Neuron (in vitro differentiated cells): ENCODE results near the gene KCNN1.
A peak's percentile ranks its signal among the peaks of the same experiment; 100 is the strongest.
"Not testable (repeated sequence)": the region's sequence is repeated elsewhere in the genome, so short reads cannot be mapped to it uniquely, and the experiment has no call there.

Source experiments
- H2AFZ ChIP-seq: one replicate; pipeline ENCODE4 v1.6.1; 2013; ENCODE audit warnings: low read depth, mild to moderate bottlenecking, inconsistent platforms, low read length, moderate library complexity
- H3K27me3 ChIP-seq: one replicate; pipeline ENCODE4 v1.6.1; 2013; ENCODE audit warnings: low read length; ENCODE audit not compliant: insufficient read depth
- H3K36me3 ChIP-seq: one replicate; pipeline ENCODE4 v1.6.1; 2013; ENCODE audit warnings: low read length; ENCODE audit not compliant: insufficient read depth
- H3K4me1 ChIP-seq: one replicate; pipeline ENCODE4 v1.6.1; 2013; ENCODE audit warnings: low read length; ENCODE audit not compliant: insufficient read depth
- H3K4me3 ChIP-seq: 2 replicates; pipeline ENCODE4 v1.5.1; 2013; ENCODE audit warnings: mild to moderate bottlenecking, low read length, moderate library complexity
- H3K9me3 ChIP-seq: one replicate; pipeline ENCODE4 v1.6.1; 2013; ENCODE audit warnings: low read length

The KCNN1 gene

DNA sequence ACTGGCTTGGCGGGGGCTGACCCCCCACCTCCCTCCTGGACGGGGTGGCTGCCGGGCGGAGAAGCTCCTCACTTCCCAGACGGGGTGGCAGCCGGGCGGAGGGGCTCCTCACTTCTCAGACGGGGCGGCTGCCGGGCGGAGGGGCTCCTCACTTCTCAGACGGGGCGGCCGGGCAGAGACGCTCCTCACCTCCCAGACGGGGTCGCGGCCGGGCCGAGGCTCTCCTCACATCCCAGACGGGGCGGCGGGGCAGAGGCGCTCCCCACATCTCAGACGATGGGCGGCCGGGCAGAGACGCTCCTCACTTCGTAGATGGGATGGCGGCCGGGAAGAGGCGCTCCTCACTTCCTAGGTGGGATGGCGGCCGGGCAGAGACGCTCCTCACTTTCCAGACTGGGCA is 38.8 kb downstream of the KCNN1 start:
- not testable (repeated sequence) for H3K4me3 ChIP-seq, H2AFZ ChIP-seq, H3K36me3 ChIP-seq, H3K9me3 ChIP-seq, H3K4me1 ChIP-seq
- peaks cover 18% of the 10 kb centered on the region for H3K27me3 ChIP-seq

DNA sequence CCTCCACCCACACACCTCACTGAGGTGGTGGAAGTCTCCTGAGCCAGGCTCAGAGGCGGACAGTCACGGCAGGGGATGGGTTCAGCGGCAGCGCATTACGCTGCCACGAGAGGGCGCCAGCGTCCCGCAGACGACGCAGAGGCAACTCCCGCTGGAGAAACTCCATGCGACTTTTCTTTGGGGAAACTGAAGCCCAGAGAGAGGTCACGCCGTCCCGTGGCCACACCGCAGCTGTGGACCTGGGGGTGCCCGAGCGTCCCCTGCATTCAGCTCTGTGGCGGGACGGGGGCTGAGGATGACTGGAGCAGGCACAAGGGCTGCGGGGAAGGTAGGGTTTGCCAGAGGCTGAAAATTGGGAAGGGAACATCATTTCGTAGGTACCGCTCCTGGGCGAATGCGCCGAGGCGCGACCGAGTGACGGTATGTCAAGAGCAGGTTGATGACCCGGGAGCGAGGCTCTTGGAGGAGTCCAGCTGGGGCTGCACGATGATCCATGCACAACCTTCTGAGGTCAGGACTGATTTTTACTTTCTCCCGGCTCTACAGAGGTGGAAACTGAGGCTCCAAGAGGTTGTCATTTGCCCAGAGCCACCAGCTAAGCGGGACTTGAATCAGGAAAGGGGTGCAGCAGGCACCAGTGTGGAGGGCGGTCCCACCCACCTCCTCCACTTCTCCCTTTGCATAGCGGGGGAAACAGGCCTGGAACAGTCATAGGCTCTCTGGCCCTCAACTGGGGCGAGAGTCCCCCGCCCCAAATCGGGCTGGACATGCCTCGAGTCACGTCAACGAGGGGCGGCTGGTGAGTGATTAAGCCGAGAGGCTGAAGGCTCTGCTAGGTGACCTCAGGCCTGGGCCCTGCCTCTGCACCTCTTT is 40.4 kb downstream of the KCNN1 start:
- Histone ChIP-seq H3K4me3 (peak overlapping the region; percentile 10), H3K36me3 (no peaks in the 10 kb centered on the region), H3K4me1 (peaks cover 6% of the 10 kb centered on the region), H2AFZ (peak overlapping the region; percentile 27), H3K9me3 (no peaks in the 10 kb centered on the region), H3K27me3 (peaks cover 3% of the 10 kb centered on the region)

DNA sequence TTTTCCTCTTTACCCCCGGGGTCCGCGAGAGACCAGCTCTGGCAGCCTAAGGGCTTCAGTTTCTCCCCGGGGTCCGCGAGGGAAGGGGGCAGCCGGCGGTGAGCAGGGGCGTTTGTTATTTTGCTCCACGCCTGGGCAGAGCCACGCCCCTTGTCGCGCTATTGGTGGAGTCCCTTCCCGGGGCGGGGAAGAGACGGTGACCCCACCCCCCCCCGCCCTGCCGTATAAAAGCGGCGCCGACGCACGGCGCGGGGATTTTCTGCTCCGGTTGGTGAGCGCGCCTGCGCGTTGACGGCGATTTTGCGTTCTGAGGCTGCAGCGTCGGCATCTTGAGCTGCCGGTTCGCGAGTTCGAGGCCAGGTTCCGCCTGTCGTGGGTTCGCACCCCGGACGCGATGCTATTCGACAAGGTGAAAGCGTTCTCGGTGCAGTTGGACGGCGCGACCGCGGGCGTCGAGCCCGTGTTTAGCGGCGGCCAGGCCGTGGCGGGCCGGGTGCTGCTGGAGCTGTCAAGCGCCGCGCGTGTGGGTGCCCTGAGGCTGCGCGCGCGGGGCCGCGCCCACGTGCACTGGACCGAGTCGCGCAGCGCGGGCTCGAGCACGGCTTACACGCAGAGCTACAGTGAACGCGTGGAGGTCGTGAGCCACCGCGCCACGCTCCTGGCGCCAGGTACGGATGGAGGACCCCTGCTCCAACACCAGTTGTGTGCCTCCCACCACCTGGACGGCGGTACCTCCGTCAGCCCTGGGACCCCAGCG is 41.2 kb downstream of the KCNN1 start, which contains the start of gene ARRDC2:
Gene ARRDC2, plus strand, starts transcription at position 254 of the 757 bp plus-strand sequence. Its CDS starts 141 bp downstream, at position 395.
- Histone ChIP-seq H3K27me3 (no peaks in the 10 kb centered on the region), H3K36me3 (no peaks in the 10 kb centered on the region), H3K4me1 (peaks cover 11% of the 10 kb centered on the region), H2AFZ (peak within 1 kb of the TSS; percentile 27), H3K4me3 (peak within 1 kb of the TSS; percentile 19), H3K9me3 (no peaks in the 10 kb centered on the region)

DNA sequence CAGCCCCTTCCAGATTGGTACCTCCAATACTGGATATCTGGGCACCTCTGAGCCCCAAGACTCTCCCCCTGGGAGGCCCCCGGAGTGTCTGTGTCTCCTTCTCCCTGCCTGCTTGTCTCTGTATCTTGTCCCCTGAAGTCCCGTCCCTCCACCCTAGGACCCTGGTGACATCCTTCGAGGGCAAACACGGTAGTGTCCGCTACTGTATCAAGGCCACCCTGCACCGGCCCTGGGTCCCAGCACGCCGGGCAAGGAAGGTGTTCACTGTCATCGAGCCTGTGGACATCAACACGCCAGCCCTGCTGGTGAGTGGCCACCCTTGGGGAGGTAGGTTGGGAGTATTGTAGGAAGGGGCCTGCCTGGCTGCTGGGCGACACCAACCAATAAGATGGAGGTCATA is 41.9 kb downstream of the KCNN1 start:
- H2AFZ ChIP-seq = no peak overlapping the region
- no peaks in the 10 kb centered on the region for H3K36me3 ChIP-seq
- H3K4me1 ChIP-seq = peaks cover 19% of the 10 kb centered on the region
- no peak overlapping the region for H3K4me3 ChIP-seq
- H3K27me3 ChIP-seq = no peaks in the 10 kb centered on the region
- H3K9me3 ChIP-seq = no peaks in the 10 kb centered on the region

DNA sequence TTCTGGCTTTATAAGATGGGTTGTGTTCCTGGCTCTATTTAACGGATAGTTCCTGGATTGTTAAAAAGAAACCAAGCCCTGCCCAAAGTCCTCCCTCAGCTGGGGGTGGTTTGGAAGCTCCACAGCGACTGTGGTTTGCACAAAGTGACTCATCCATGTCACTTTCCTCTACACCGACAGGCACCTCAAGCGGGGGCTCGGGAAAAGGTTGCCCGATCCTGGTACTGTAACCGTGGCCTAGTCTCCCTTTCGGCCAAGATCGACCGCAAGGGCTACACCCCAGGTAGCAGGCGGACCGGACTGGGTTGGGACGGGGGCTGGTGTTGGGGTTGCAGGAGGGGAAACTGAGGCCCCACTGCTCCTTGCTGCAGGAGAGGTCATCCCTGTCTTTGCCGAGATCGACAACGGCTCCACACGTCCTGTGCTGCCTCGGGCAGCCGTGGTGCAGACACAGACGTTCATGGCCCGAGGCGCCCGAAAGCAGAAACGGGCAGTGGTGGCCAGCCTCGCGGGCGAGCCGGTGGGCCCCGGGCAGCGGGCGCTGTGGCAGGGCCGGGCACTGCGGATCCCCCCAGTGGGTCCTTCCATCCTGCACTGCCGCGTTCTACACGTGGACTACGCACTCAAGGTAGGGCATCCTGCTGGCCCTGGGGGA is 42.6 kb downstream of the KCNN1 start:
- no peaks in the 10 kb centered on the region for H3K9me3 ChIP-seq
- H2AFZ ChIP-seq = no peak overlapping the region
- no peaks in the 10 kb centered on the region for H3K27me3 ChIP-seq
- no peak overlapping the region for H3K4me3 ChIP-seq
- peaks cover 24% of the 10 kb centered on the region for H3K4me1 ChIP-seq
- H3K36me3 ChIP-seq = no peaks in the 10 kb centered on the region

DNA sequence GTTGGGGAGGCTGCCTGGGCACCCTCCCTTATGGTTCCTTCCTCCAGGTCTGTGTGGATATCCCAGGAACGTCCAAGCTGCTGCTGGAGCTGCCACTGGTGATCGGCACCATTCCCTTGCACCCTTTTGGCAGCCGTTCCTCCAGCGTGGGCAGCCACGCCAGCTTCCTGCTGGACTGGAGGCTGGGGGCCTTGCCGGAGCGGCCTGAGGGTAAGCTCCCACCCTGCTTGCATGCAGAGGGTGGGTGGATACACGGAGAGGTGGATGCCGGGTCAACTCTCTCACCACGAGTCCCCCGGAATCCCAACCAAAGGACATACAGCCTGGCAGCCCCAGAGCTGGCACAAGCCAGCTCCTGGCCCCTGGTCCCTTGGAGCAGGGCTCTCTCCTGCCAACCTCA is 43.2 kb downstream of the KCNN1 start:
- H3K36me3 ChIP-seq = no peaks in the 10 kb centered on the region
- H2AFZ ChIP-seq = no peak overlapping the region
- H3K27me3 ChIP-seq = no peaks in the 10 kb centered on the region
- H3K4me3 ChIP-seq = no peak overlapping the region
- peaks cover 24% of the 10 kb centered on the region for H3K4me1 ChIP-seq
- H3K9me3 ChIP-seq = no peaks in the 10 kb centered on the region

DNA sequence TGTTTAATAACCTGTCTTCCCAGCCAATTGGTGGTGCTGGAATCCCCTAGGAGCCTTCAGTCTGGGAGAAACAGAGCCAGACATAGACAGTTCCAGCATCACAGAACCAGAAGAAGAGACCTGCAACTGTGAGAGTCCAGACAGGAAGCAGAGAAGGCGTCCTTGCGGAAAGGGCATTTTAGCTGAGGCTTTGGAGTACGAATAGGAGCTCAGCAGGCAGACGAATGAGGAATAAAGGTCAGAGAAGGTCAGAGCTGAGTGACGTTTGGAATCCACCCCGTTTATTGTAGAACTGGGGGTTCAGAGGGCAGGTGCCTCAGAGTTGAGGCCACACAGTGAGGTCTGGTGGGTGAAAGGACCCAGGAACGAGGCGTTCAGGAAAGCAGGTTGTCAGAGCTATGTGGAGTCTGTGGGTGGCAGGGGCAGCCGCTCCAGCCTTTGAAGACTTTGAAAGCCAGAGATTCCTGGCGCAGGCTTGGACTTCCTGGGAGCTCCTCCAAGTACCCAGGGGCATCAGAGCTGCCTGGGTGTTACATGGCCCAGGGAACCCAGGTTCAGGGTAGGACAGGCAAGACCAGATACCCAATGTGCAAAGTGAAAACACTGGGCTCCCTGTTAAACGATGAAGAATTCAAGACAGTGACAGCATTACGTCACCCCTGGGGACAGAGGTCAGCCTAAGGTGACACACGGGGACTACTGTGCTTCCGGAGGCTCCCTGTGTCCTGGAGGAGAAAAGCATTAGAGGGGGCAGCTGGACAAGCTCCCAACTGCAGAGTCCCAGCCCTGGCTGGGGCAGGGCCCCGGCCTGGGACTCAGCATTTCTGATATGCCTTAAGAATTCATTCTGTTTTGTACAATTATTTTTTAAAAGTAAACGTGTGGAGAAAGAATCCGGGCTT is 46.6 kb downstream of the KCNN1 start:
- Histone ChIP-seq H3K36me3 (no peaks in the 10 kb centered on the region), H3K9me3 (no peaks in the 10 kb centered on the region), H3K27me3 (no peaks in the 10 kb centered on the region), H2AFZ (no peak overlapping the region), H3K4me1 (peaks cover 18% of the 10 kb centered on the region), H3K4me3 (no peak overlapping the region)

DNA sequence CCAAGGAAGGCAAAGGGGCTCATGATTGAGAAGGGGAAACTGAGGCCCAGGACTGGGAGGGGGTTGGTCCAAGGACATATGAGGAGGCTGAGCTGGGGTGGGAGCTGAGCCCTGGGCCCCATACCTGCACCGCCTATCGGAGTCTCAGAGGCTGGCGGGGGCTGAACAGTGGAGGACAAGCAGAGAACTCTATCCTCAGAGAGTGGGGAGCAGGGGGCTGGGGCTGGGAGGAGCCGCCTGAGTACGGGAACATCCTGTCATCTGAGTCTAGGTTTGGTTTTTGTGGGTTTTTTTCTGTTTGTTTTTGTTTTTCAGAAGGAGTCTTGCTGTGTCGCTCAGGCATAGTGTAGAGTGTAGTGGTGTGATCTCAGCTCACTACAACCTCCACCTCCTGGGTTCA is 47.3 kb downstream of the KCNN1 start:
- H2AFZ ChIP-seq = no peak overlapping the region
- no peaks in the 10 kb centered on the region for H3K27me3 ChIP-seq
- no peak overlapping the region for H3K4me3 ChIP-seq
- H3K36me3 ChIP-seq = no peaks in the 10 kb centered on the region
- peaks cover 18% of the 10 kb centered on the region for H3K4me1 ChIP-seq
- H3K9me3 ChIP-seq = no peaks in the 10 kb centered on the region

DNA sequence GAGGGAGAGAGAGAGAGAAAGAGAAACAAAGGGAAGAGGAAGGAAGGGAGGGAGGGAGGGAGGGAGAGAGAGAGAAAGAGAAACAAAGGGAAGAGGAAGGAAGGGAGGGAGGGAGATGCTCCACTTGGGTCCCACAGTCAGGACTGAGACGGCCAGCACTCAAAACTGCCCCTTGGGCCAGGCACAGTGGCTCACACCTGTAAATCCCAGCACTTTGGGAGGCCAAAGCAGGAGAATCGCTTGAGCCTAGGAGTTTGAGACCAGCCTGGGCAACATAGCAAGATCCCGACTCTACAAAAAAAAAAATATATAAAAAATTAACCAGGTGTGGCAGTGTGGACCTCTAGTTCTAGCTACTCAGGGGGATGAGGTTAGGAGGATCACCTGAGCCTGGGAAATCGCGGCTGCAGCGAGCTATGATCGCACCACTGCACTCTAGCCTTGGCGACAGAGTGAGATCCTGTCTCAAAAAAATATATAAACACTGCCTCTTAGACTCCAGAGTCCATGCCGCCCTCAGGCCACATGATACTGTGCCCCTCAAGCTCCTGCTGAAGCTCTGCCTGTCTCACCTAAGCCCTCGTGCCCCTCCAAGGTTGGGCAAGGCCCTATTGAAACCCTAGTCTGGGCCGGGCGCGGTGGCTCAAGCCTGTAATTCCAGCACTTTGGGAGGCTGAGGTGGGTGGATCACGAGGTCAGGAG is 49.5 kb downstream of the KCNN1 start:
- Histone ChIP-seq H3K4me1 (peaks cover 18% of the 10 kb centered on the region), H3K27me3 (no peaks in the 10 kb centered on the region), H3K36me3 (no peaks in the 10 kb centered on the region), H2AFZ (no peak overlapping the region), H3K9me3 (no peaks in the 10 kb centered on the region), H3K4me3 (no peak overlapping the region)

DNA sequence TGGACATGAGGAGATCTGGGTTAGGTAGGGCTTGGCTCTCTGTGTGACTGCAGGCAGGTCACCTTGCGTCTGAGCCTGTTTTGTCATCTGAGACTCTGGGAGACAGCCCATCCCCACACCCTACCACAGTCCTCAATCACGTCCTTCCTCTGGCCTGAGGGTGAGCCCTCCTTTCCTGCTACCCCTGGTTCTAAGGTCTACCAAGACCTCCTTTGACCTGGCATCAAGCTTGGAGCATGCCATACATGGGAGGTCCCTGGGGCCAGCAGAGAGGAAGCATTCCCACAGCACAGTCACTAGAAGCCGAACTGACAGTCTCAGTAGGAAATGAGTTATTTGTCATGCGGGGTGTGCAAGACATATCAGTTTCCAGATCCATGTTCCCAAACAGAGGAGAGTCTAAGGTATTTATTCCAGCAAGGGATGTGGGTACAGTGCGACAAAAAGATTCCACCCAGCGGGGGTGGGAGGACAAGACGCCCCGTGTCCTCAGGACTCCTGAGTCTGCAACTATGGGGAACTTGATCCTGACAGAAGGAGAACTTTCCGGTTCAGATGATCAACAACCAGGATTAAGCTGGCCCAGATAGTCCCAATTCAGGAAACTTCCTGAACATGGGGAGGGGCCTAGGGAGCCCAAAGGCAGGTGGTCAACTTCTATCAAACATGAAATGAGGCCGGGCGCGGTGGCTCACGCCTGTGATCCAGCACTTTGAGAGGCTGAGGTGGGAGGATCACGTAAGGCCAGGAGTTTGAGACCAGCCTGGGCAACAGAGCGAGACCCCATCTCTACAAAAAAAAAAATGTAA is 50.6 kb downstream of the KCNN1 start:
- Histone ChIP-seq H3K36me3 (no peaks in the 10 kb centered on the region), H3K9me3 (no peaks in the 10 kb centered on the region), H3K4me3 (no peak overlapping the region), H3K4me1 (peaks cover 18% of the 10 kb centered on the region), H3K27me3 (no peaks in the 10 kb centered on the region), H2AFZ (no peak overlapping the region)

DNA sequence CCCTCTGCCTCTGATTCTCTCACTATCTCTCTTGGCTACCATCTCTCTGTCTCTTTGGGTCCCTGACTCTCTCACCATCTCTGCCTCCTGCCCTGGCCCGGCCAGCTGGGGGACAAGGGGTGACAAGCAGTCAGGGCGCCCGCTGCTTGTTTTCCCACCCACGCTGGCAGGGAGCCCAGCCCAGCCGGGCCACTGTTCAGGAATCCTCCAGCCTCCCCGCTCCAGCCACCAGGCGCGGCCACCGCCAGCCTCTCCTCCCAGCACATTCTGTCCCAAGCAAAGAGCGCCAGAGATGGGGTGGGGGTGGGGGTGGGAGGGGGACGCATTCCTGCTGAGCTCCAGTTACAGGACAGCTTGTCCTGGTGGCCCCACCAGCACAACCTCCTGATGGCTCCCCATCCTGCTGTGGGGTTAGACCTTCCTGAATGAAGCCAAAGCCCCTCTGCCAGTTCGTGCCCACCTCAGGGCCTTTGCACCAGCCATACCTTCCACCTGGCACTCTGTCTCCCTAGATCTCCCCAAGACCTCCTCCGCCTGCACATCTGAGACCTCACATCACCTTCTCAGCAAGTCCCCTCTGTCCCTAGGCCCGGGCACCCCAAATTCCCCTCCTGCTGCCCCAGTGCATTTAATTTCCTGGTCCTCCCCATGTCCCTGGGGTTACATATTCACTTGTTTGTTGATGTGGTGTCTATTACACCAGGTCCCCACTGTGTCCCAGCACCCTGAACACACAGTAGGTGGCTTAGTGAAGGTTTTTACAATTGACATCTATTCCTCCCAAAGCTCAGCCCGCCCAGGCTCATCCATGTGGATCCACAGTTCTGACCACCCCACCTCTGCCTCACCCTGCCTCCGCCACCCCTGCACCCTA is 53.5 kb downstream of the KCNN1 start:
- H3K9me3 ChIP-seq = no peaks in the 10 kb centered on the region
- H2AFZ ChIP-seq = no peak overlapping the region
- H3K36me3 ChIP-seq = no peaks in the 10 kb centered on the region
- H3K4me3 ChIP-seq = no peak overlapping the region
- H3K27me3 ChIP-seq = no peaks in the 10 kb centered on the region
- no peaks in the 10 kb centered on the region for H3K4me1 ChIP-seq
